ENCODE data around the gene KCNJ14. TPM values are rescaled to one million over a fixed set of nuclear protein-coding genes. Genes with fewer than 3 reads are reported as not detected.

KCNJ14 gene
- total and polyA plus RNA-seq, 2 of the 8 experiments (the other 6 are each of a cell fraction or from before 2014, with no cell fraction given) = 0.45 to 0.89 TPM

- TF ChIP-seq CHD7 (IDR thresholded peaks at IDR 0.05; ENCODE audit: insufficient replicate concordance, low read length) (no peak), YY1 (IDR thresholded peaks at IDR 0.05; ENCODE audit: low read depth, low read length) (peak; percentile 33; the same call in 1 of the 2 replicates), TAF7 (optimal IDR thresholded peaks at IDR 0.05; ENCODE audit: borderline replicate concordance, low read depth, low read length) (no peak), EGR1 (IDR thresholded peaks at IDR 0.05; ENCODE audit: borderline replicate concordance, low read depth, low read length) (no peak), NANOG (IDR thresholded peaks at IDR 0.05; ENCODE audit: insufficient read depth, low read depth, low read length, poor library complexity, severe bottlenecking) (peak; percentile 1), SIRT6 (IDR thresholded peaks at IDR 0.05; ENCODE audit: low read length) (no peak), USF2 (IDR thresholded peaks at IDR 0.05; ENCODE audit: low read length) (peak; percentile 30; the same call in 1 of the 2 replicates), RNF2 (IDR thresholded peaks at IDR 0.05; ENCODE audit: borderline replicate concordance, low read depth, low read length, missing control alignments, poor library complexity, severe bottlenecking) (peak; percentile 64)
Measured at GRCh38 chr19:48461982-48462655, 6.7 kb downstream of the KCNJ14 start (continued).

Data from H1 (cell line).